Calu3 (cell line): ENCODE data around the gene HIPK3. TPM values are rescaled to one million over a fixed set of nuclear protein-coding genes. Genes with fewer than 3 reads are reported as not detected.

Experiments
- BruUV-seq: library from RNA; stranded (reverse); fragments of 400-500 nt; replicated peaks from 2 replicates; lab custom pipeline; 2021; lab: Mats Ljungman, UMichigan
- CTCF ChIA-PET: fragments of 300-600 bp; sonication (Branson Sonifier 250); formaldehyde crosslinking; loops from one replicate; lab custom pipeline; 2022; ENCODE audit warnings: antibody characterized with exemption; lab: Charles Lee
- DNase-seq: peaks from one replicate; pipeline ENCODE4 v3.0.0; 2022
- H3K27ac Mint-ChIP-seq: one replicate; pipeline ENCODE4 v1.8.0; 2022; ENCODE audit warnings: mixed read lengths; ENCODE audit not compliant: unreplicated experiment
- H3K27me3 Mint-ChIP-seq: one replicate; pipeline ENCODE4 v1.8.0; 2022; ENCODE audit warnings: mixed read lengths; ENCODE audit not compliant: unreplicated experiment
- H3K36me3 Mint-ChIP-seq: one replicate; pipeline ENCODE4 v1.8.0; 2022; ENCODE audit warnings: mild to moderate bottlenecking, moderate library complexity, mixed read lengths; ENCODE audit not compliant: insufficient read depth, unreplicated experiment
- H3K4me1 Mint-ChIP-seq: one replicate; pipeline ENCODE4 v1.8.0; 2022; ENCODE audit warnings: mild to moderate bottlenecking, low read depth, mixed read lengths; ENCODE audit not compliant: unreplicated experiment
- H3K4me3 Mint-ChIP-seq: one replicate; pipeline ENCODE4 v1.8.0; 2022; ENCODE audit warnings: mild to moderate bottlenecking, low read depth, moderate library complexity, mixed read lengths; ENCODE audit not compliant: unreplicated experiment
- H3K9me3 Mint-ChIP-seq: one replicate; pipeline ENCODE4 v1.8.0; 2022; ENCODE audit warnings: low read depth, mixed read lengths; ENCODE audit not compliant: unreplicated experiment
- intact Hi-C: fragments of 100-400 bp; cut with micrococcal nuclease; formaldehyde crosslinking; loops from one replicate; pipeline ENCODE4 v1.10.0; 2022; ENCODE audit not compliant: unreplicated experiment
- total RNA-seq: library from RNA; stranded (reverse); gene quantifications from 2 replicates; pipeline ENCODE4 v1.2.3, GENCODE V29; 2022
- TF ChIP-seq, protein P1 (sequence below): fragments of 200-600 bp; IDR thresholded peaks from one replicate; pipeline ENCODE4 v1.8.0; 2022; ENCODE audit warnings: antibody characterized with exemption; ENCODE audit not compliant: unreplicated experiment

HIPK3 gene
- total RNA-seq, 1 experiment from 2014 or later = 53.6 TPM

DNA sequence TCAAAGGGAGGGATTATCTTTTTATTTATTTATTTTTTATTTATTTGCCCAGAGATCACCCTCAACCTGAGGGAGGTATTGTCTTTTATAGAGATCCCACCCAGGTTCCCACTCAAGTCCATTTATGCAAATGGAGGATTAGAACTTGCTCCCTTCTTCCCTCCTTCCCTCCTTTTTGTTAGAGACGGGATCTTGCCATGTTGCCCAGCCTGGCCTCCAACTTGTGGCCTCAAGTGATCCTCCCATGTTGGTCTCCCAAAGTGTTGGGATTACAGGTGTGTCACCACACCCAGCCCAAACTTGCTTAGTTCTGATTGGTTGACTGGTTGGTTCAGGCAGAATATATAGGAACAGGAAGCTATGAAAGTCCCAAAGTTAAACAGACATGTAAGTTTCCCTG is 51.9 kb downstream of the HIPK3 start:
- intact Hi-C loops = no loop called here
- Mint-ChIP-seq H3K4me1 (no peaks in the 10 kb centered on the region), H3K4me3 (no peak overlapping the region), H3K36me3 (no peaks in the 10 kb centered on the region), H3K9me3 (no peaks in the 10 kb centered on the region), H3K27me3 (no peaks in the 10 kb centered on the region), H3K27ac (no peak overlapping the region)
- no TSS peak for BruUV-seq
- TF ChIP-seq, protein P1, sequence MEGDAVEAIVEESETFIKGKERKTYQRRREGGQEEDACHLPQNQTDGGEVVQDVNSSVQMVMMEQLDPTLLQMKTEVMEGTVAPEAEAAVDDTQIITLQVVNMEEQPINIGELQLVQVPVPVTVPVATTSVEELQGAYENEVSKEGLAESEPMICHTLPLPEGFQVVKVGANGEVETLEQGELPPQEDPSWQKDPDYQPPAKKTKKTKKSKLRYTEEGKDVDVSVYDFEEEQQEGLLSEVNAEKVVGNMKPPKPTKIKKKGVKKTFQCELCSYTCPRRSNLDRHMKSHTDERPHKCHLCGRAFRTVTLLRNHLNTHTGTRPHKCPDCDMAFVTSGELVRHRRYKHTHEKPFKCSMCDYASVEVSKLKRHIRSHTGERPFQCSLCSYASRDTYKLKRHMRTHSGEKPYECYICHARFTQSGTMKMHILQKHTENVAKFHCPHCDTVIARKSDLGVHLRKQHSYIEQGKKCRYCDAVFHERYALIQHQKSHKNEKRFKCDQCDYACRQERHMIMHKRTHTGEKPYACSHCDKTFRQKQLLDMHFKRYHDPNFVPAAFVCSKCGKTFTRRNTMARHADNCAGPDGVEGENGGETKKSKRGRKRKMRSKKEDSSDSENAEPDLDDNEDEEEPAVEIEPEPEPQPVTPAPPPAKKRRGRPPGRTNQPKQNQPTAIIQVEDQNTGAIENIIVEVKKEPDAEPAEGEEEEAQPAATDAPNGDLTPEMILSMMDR = no peak
- CTCF ChIA-PET = no interaction called here
- DNase-seq = no peak

- intact Hi-C loops = no loop called here
- Mint-ChIP-seq H3K4me3 (no peak overlapping the region), H3K4me1 (no peaks in the 10 kb centered on the region), H3K27me3 (no peaks in the 10 kb centered on the region), H3K9me3 (no peaks in the 10 kb centered on the region), H3K27ac (no peak overlapping the region), H3K36me3 (no peaks in the 10 kb centered on the region)
- TF ChIP-seq, protein P1 = no peak
- CTCF ChIA-PET = interaction anchor here (1.3 kb wide), 1 partner anchor 15 kb away, joined by 3 read pairs; no protein-coding TSS in a partner anchor
- no TSS peak for BruUV-seq
- DNase-seq = no peak
Measured at GRCh38 chr11:33310720-33311500, 53.7 kb downstream of the HIPK3 start.

DNA sequence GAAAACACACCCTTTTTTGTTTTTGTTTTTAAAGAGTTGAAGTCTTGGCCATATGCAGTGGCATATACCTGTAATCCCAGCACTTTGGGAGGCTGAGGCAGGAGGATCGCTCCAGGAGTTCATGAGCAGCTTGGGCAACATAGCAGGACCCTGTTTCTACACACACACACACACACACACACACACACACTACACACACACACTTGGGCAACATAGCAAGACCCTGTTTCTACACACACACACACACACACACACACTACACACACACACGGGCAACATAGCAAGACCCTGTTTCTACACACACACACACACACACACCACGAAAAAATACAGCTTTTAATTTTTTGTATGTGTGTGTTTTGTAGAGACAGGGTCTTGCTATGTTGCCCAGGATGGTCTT is 54.5 kb downstream of the HIPK3 start:
- CTCF ChIA-PET = no interaction called here
- DNase-seq = no peak

DNA sequence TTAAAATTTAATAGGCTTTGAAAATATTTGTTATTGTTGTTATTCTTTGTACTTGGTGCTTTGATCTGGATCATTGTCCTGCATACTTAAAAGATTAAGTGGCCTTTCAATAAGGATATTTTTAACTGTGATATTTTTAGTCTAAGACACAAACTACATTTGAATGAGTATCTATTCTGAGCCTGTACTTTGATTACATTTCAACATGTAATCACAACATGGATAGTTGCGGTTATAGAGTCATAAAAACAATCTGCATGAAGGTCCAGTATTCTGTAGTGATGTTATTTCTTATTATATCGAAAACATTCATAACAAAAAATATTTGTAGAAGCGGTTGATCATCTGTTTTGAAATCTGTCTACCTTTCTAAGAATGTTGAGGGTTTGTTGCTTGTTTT is 58.6 kb downstream of the HIPK3 start:
- Mint-ChIP-seq H3K27ac (no peak overlapping the region), H3K9me3 (no peaks in the 10 kb centered on the region), H3K4me3 (no peak overlapping the region), H3K36me3 (no peaks in the 10 kb centered on the region), H3K4me1 (no peaks in the 10 kb centered on the region), H3K27me3 (no peaks in the 10 kb centered on the region)
- no TSS peak for BruUV-seq
- TF ChIP-seq, protein P1 = no peak
- DNase-seq = no peak
- CTCF ChIA-PET = no interaction called here
- intact Hi-C loops = no loop called here

More for the DNA sequence above, 54.5 kb downstream of the HIPK3 start:
- no peaks in the 10 kb centered on the region for H3K4me1 Mint-ChIP-seq
- TF ChIP-seq, protein P1 = no peak
- no peaks in the 10 kb centered on the region for H3K36me3 Mint-ChIP-seq
- no peak overlapping the region for H3K27ac Mint-ChIP-seq
- no peak overlapping the region for H3K4me3 Mint-ChIP-seq
- H3K27me3 Mint-ChIP-seq = no peaks in the 10 kb centered on the region
- no TSS peak for BruUV-seq
- H3K9me3 Mint-ChIP-seq = no peaks in the 10 kb centered on the region
- intact Hi-C loops = no loop called here
